Esophagus squamous epithelium (tissue), 4 donors: Measurements from ENCODE around the gene ENTPD1.

ENCODE experiments used
- POLR2A ChIP-seq, 4 donors: fragments of 450-650 bp; IDR thresholded peaks; one replicate each; pipeline ENCODE4 v1.6.1; 2017; ENCODE audit warnings: antibody characterized with exemption in 4 of 4, mild to moderate bottlenecking in 4 of 4, moderate library complexity in 3 of 4
- TF ChIP-seq, protein P1 (sequence below), 6 experiments: fragments of 450-650 bp in 4 of 6; fragments of 200-600 bp in 2 of 6; sonication (generic) in 2 of 6; IDR thresholded peaks; one replicate each; pipeline ENCODE4 v1.5.1; 2016 to 2019; ENCODE audit warnings: antibody characterized with exemption in 6 of 6, mild to moderate bottlenecking in 4 of 6, moderate library complexity in 4 of 6

DNA sequence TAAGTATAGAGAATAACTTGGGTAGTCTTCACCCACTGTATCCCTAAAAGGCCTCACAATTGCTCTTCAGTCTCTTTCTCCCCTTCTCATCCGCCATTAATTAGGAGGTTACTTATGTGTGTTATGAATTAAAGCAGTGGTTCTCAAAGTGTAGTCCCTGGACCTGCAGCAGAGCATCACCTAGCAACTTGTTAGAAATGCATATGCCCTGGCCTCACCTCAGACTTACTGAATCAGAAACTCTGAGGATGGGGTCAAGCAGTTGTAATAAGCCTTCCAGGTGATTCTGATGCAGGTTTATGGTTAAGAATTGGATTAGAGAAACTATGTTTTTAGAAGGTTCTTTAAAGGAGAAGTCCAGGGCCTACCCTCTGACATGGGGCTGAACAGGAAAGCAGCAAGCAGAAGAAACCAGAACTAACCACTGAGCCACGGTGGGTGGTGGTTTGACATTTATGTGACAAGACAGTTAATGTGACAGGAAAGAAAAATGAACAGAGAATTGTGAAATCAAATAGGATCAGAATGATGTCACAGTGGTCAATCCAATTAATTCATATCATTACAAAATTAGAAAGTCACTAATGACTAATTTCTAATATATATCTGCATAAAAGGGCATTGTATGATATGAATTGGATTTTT, 37.6 kb downstream of the ENTPD1 start:
- TF ChIP-seq POLR2A (IDR thresholded peaks at IDR 0.05) = no peak
- TF ChIP-seq, protein P1, sequence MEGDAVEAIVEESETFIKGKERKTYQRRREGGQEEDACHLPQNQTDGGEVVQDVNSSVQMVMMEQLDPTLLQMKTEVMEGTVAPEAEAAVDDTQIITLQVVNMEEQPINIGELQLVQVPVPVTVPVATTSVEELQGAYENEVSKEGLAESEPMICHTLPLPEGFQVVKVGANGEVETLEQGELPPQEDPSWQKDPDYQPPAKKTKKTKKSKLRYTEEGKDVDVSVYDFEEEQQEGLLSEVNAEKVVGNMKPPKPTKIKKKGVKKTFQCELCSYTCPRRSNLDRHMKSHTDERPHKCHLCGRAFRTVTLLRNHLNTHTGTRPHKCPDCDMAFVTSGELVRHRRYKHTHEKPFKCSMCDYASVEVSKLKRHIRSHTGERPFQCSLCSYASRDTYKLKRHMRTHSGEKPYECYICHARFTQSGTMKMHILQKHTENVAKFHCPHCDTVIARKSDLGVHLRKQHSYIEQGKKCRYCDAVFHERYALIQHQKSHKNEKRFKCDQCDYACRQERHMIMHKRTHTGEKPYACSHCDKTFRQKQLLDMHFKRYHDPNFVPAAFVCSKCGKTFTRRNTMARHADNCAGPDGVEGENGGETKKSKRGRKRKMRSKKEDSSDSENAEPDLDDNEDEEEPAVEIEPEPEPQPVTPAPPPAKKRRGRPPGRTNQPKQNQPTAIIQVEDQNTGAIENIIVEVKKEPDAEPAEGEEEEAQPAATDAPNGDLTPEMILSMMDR (IDR thresholded peaks at IDR 0.05) = no peak
